ENCODE data around the gene DUSP8. TPM values are rescaled to one million over a fixed set of nuclear protein-coding genes. Genes with fewer than 3 reads are reported as not detected.
"Not testable (repeated sequence)": the region's sequence is repeated elsewhere in the genome, so short reads cannot be mapped to it uniquely, and the experiment has no call there.

DUSP8 gene
- total and polyA plus RNA-seq, 2 donors (not counting 1 experiment from before 2014, with no cell fraction given): 4.3 to 7.2 TPM

GRCh38 chr11:1597331-1597993, 25.4 kb upstream of the DUSP8 start:
- no peak overlapping the region for H3K27ac ChIP-seq (ENCODE audit: low read length in 2 of 2)
- no peaks in the 10 kb centered on the region for H3K36me3 ChIP-seq (replicated peaks in 1 of 2; ENCODE audit: control extremely low read depth in 1 of 2, control insufficient read depth in 1 of 2, extremely low read depth in 1 of 2, insufficient read depth in 2 of 2, low read length in 1 of 2)
- H3K4me3 ChIP-seq (ENCODE audit: control extremely low read depth in 1 of 5, extremely low read depth in 1 of 5, insufficient read depth in 1 of 5, low read depth in 2 of 5, low read length in 4 of 5): no peak overlapping the region
- H3K27ac Mint-ChIP-seq: no peak overlapping the region
- peaks cover 52% of the 10 kb centered on the region for H3K27me3 Mint-ChIP-seq
- no peak overlapping the region for H3K4me2 ChIP-seq (replicated peaks; ENCODE audit: low read depth, low read length, poor library complexity, severe bottlenecking)
- H2AFZ ChIP-seq (ENCODE audit: insufficient read depth, low read depth, low read length, poor library complexity, severe bottlenecking): no peak overlapping the region
- ChIA-PET CTCF (interaction anchor here (1.0 kb wide), 2 partner anchors 23 to 42 kb away, joined by 3 to 5 read pairs; no protein-coding TSS in a partner anchor), POLR2A (no interaction called here)
- TF ChIP-seq CTCF (IDR thresholded peaks at IDR 0.05) (no peak), EZH2 (IDR thresholded peaks at IDR 0.05; ENCODE audit: borderline replicate concordance, insufficient read depth, low read depth, low read length, poor library complexity, severe bottlenecking) (no peak)
- WGBS (ENCODE audit: insufficient coverage): 85% methylated on average over 10 of the region's 10 CpGs
- no peaks in the 10 kb centered on the region for H3K9me3 Mint-ChIP-seq (ENCODE audit: insufficient read depth)
- no peaks in the 10 kb centered on the region for H4K20me1 ChIP-seq (ENCODE audit: control insufficient read depth, insufficient read depth, low read length, poor library complexity, severe bottlenecking)
- intact Hi-C loops (cut with micrococcal nuclease): no loop called here
- H3K4me1 ChIP-seq (ENCODE audit: control insufficient read depth in 2 of 2, insufficient read depth in 2 of 2, low read length in 2 of 2): no peaks in the 10 kb centered on the region
- ATAC-seq (ENCODE audit: low read depth) (no peak), DNase-seq (no peak)
- H3K4me1 Mint-ChIP-seq: peaks cover 12% of the 10 kb centered on the region
- peaks cover 0 to 19% (median 4%) of the 10 kb centered on the region in 4 experiments for H3K27me3 ChIP-seq (replicated peaks in 1 of 4; ENCODE audit: control extremely low read depth in 1 of 4, control insufficient read depth in 3 of 4, insufficient read depth in 4 of 4, low read length in 3 of 4)
- no peaks in the 10 kb centered on the region for H3K9me3 ChIP-seq (ENCODE audit: control extremely low read depth in 1 of 3, control insufficient read depth in 2 of 3, insufficient read depth in 1 of 3, low read length in 2 of 3)
- no peak overlapping the region for H3K9ac ChIP-seq (ENCODE audit: low read length)
- no peak overlapping the region for H3K4me3 Mint-ChIP-seq
- H3K79me2 ChIP-seq (ENCODE audit: control insufficient read depth, insufficient read depth, low read length): no peaks in the 10 kb centered on the region

GRCh38 chr11:1596576-1597121, 24.6 kb upstream of the DUSP8 start:
- POLR2A ChIA-PET; H3K9ac ChIP-seq (ENCODE audit: low read length); H3K36me3 ChIP-seq (replicated peaks in 1 of 2; ENCODE audit: control extremely low read depth in 1 of 2, control insufficient read depth in 1 of 2, extremely low read depth in 1 of 2, insufficient read depth in 2 of 2, low read length in 1 of 2); H3K4me2 ChIP-seq (replicated peaks; ENCODE audit: low read depth, low read length, poor library complexity, severe bottlenecking); H3K4me1 ChIP-seq (ENCODE audit: control insufficient read depth in 2 of 2, insufficient read depth in 2 of 2, low read length in 2 of 2); H4K20me1 ChIP-seq (ENCODE audit: control insufficient read depth, insufficient read depth, low read length, poor library complexity, severe bottlenecking); H3K9me3 Mint-ChIP-seq (ENCODE audit: insufficient read depth); H2AFZ ChIP-seq (ENCODE audit: insufficient read depth, low read depth, low read length, poor library complexity, severe bottlenecking); H3K27ac ChIP-seq (ENCODE audit: low read length in 2 of 2); H3K9me3 ChIP-seq (ENCODE audit: control extremely low read depth in 1 of 3, control insufficient read depth in 2 of 3, insufficient read depth in 1 of 3, low read length in 2 of 3); H3K27ac Mint-ChIP-seq; intact Hi-C loops (cut with micrococcal nuclease); H3K79me2 ChIP-seq (ENCODE audit: control insufficient read depth, insufficient read depth, low read length); H3K4me3 Mint-ChIP-seq; H3K4me3 ChIP-seq (ENCODE audit: control extremely low read depth in 1 of 5, extremely low read depth in 1 of 5, insufficient read depth in 1 of 5, low read depth in 2 of 5, low read length in 4 of 5); DNase-seq; H3K4me1 Mint-ChIP-seq; ATAC-seq (ENCODE audit: low read depth): not testable (repeated sequence)
- CTCF ChIA-PET: interaction anchor here (0.9 to 4.3 kb wide), 2 partner anchors 23 kb away, joined by 3 to 13 read pairs; no protein-coding TSS in a partner anchor
- H3K27me3 Mint-ChIP-seq: peaks cover 54% of the 10 kb centered on the region
- peaks cover 0 to 19% (median 4%) of the 10 kb centered on the region in 4 experiments for H3K27me3 ChIP-seq (replicated peaks in 1 of 4; ENCODE audit: control extremely low read depth in 1 of 4, control insufficient read depth in 3 of 4, insufficient read depth in 4 of 4, low read length in 3 of 4)
- WGBS (ENCODE audit: insufficient coverage): 80% methylated on average over 14 of the region's 19 CpGs

- H3K27ac Mint-ChIP-seq; H3K4me3 Mint-ChIP-seq; H2AFZ ChIP-seq (ENCODE audit: insufficient read depth, low read depth, low read length, poor library complexity, severe bottlenecking); H4K20me1 ChIP-seq (ENCODE audit: control insufficient read depth, insufficient read depth, low read length, poor library complexity, severe bottlenecking); H3K4me3 ChIP-seq (ENCODE audit: control extremely low read depth in 1 of 5, extremely low read depth in 1 of 5, insufficient read depth in 1 of 5, low read depth in 2 of 5, low read length in 4 of 5); POLR2A ChIA-PET; H3K4me1 Mint-ChIP-seq; H3K27ac ChIP-seq (ENCODE audit: low read length in 2 of 2); H3K79me2 ChIP-seq (ENCODE audit: control insufficient read depth, insufficient read depth, low read length); DNase-seq; H3K9me3 Mint-ChIP-seq (ENCODE audit: insufficient read depth); H3K9me3 ChIP-seq (ENCODE audit: control extremely low read depth in 1 of 3, control insufficient read depth in 2 of 3, insufficient read depth in 1 of 3, low read length in 2 of 3); H3K4me1 ChIP-seq (ENCODE audit: control insufficient read depth in 2 of 2, insufficient read depth in 2 of 2, low read length in 2 of 2); H3K9ac ChIP-seq (ENCODE audit: low read length); H3K4me2 ChIP-seq (replicated peaks; ENCODE audit: low read depth, low read length, poor library complexity, severe bottlenecking); ATAC-seq (ENCODE audit: low read depth); H3K36me3 ChIP-seq (replicated peaks in 1 of 2; ENCODE audit: control extremely low read depth in 1 of 2, control insufficient read depth in 1 of 2, extremely low read depth in 1 of 2, insufficient read depth in 2 of 2, low read length in 1 of 2): not testable (repeated sequence)
- CTCF ChIA-PET: interaction anchor here (0.9 to 4.3 kb wide), 4 partner anchors 22 to 35 kb away, joined by 3 to 13 read pairs (median 5); no protein-coding TSS in a partner anchor
- peaks cover 0 to 19% (median 4%) of the 10 kb centered on the region in 4 experiments for H3K27me3 ChIP-seq (replicated peaks in 1 of 4; ENCODE audit: control extremely low read depth in 1 of 4, control insufficient read depth in 3 of 4, insufficient read depth in 4 of 4, low read length in 3 of 4)
- WGBS (ENCODE audit: insufficient coverage): 65% methylated on average over 7 of the region's 11 CpGs
- peaks cover 52% of the 10 kb centered on the region for H3K27me3 Mint-ChIP-seq
- intact Hi-C loops (cut with micrococcal nuclease): loop anchor here (2.0 kb wide), 1 partner anchor 33 kb away; the partner anchor contains the start of gene KRTAP5-5
Observed at GRCh38 chr11:1595994-1596575, 24.0 kb upstream of the DUSP8 start.

Measured in B cell (primary cell).